ENCODE results near the gene GRK4.

GRK4 gene

DNA sequence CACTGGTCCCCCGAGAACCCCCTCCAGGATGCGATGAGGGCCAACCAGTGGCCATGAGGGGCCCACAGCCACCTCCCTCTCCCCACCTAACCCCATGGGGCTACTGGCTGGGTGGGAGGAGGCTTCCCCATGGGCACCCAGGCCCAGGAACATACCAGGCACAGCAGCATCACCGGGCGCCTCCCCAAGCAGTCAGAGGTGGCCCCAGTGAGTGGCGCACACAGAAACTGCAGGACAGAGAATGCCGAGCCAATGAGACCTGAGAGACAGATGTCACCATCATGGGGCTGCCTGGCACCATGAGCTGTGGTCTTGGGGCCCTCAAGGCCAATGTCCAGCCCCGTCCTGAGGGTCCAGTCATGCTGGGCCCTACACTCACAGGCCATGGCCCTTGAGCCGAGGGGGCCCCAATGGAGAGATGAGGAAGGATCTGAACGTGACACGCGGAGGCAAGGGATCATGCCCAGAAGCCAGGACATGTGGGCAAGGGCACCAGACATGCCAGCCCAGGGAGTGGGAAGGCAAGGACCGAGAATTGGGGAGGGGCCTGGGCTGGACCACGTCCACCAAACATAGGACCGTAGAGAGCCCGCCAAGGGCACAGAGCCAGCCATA, 30.3 kb upstream of the GRK4 start:
- Histone ChIP-seq H4K8ac (ENCODE audit: low read depth, low read length) (peak overlapping the region; percentile 50), H3K14ac (ENCODE audit: low read length) (peak overlapping the region; percentile 10), H3K9me3 (replicated peaks in 1 of 2; ENCODE audit: control insufficient read depth in 2 of 2, insufficient read depth in 1 of 2, low read depth in 1 of 2, low read length in 2 of 2) (no peaks in the 10 kb centered on the region), H2BK5ac (ENCODE audit: low read length) (peak overlapping the region; percentile 49), H2BK12ac (ENCODE audit: low read length) (no peak overlapping the region), H3K4me1 (ENCODE audit: control insufficient read depth in 2 of 2, insufficient read depth in 1 of 2, low read depth in 1 of 2, low read length in 2 of 2) (peaks cover 6 to 8% of the 10 kb centered on the region in 2 donors), H3K27ac (replicated peaks; ENCODE audit: low read length) (no peak overlapping the region), H3K4me2 (ENCODE audit: insufficient read depth, low read length, poor library complexity, severe bottlenecking) (peak overlapping the region; percentile 68), H3K9ac (ENCODE audit: low read depth, low read length, poor library complexity) (no peak overlapping the region), H3K4ac (ENCODE audit: low read length) (no peak overlapping the region), H4K91ac (ENCODE audit: low read depth, low read length, poor library complexity) (peak overlapping the region; percentile 86), H2BK15ac (ENCODE audit: low read length) (no peak overlapping the region), H2BK120ac (ENCODE audit: low read depth, low read length) (peak overlapping the region; percentile 16), H3K27me3 (ENCODE audit: control insufficient read depth in 3 of 3, insufficient read depth in 3 of 3, low read depth in 1 of 3, low read length in 3 of 3) (no peaks in the 10 kb centered on the region), H3K18ac (ENCODE audit: low read length) (no peak overlapping the region), H3K23ac (ENCODE audit: low read depth, low read length, poor library complexity) (peak overlapping the region; percentile 83), H3K36me3 (replicated peaks in 1 of 2; ENCODE audit: control insufficient read depth in 2 of 2, insufficient read depth in 2 of 2, low read length in 2 of 2) (peaks cover 35 to 74% of the 10 kb centered on the region in 2 donors), H2AFZ (ENCODE audit: low read length) (no peak overlapping the region), H3K79me1 (ENCODE audit: low read depth, low read length) (peaks cover 18% of the 10 kb centered on the region), H2AK5ac (ENCODE audit: low read depth, low read length) (peak overlapping the region; percentile 100), H3K4me3 (ENCODE audit: low read length in 2 of 2) (peak overlapping the region; percentile 43 to 96)
- DNase-seq (ENCODE audit: low spot score): no peak
- no CpG with 5 or more reads among the region's 15 CpGs for WGBS, 2 donors (ENCODE audit: extremely low coverage in 2 of 2, insufficient read length in 2 of 2, insufficient replicate concordance in 1 of 2)

DNA sequence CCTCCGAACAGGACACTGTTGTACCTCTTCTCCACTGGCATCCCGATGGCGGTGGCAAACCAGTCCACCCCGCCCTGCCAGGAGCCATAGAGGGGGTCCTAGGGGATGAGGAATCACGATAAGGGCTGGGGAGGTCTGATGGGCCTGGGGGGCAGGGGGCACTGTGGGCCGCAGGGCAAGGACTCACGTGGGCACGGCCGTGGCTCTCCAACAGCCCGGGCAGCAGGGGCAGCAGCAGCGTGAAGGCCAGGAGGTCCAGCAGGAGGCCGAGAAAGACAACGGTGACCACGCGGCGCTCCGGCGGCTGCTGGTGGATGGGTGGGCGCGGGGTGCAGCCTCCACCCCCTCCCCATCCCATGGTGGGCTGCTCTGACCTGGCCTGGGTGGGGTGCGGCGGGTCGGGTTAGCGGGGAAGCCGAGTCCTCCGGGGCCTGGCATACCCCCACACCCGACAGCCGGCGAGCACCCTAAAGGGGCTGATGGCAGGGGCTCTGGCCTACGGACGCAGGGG, 29.8 kb upstream of the GRK4 start:
- Histone ChIP-seq H3K4me3 (ENCODE audit: low read length in 2 of 2) (peak overlapping the region; percentile 81 to 96), H3K27ac (replicated peaks; ENCODE audit: low read length) (no peak overlapping the region), H3K4ac (ENCODE audit: low read length) (peak overlapping the region; percentile 92), H3K9me3 (replicated peaks in 1 of 2; ENCODE audit: control insufficient read depth in 2 of 2, insufficient read depth in 1 of 2, low read depth in 1 of 2, low read length in 2 of 2) (no peaks in the 10 kb centered on the region), H2BK5ac (ENCODE audit: low read length) (peak overlapping the region; percentile 49), H4K8ac (ENCODE audit: low read depth, low read length) (no peak overlapping the region), H2AK5ac (ENCODE audit: low read depth, low read length) (peak overlapping the region; percentile 100), H4K91ac (ENCODE audit: low read depth, low read length, poor library complexity) (no peak overlapping the region), H3K36me3 (replicated peaks in 1 of 2; ENCODE audit: control insufficient read depth in 2 of 2, insufficient read depth in 2 of 2, low read length in 2 of 2) (peaks cover 37 to 73% of the 10 kb centered on the region in 2 donors), H2BK120ac (ENCODE audit: low read depth, low read length) (peak overlapping the region; percentile 16), H3K18ac (ENCODE audit: low read length) (peak overlapping the region; percentile 89), H3K79me1 (ENCODE audit: low read depth, low read length) (peaks cover 18% of the 10 kb centered on the region), H2BK12ac (ENCODE audit: low read length) (peak overlapping the region; percentile 49), H3K23ac (ENCODE audit: low read depth, low read length, poor library complexity) (peak overlapping the region; percentile 83), H3K27me3 (ENCODE audit: control insufficient read depth in 3 of 3, insufficient read depth in 3 of 3, low read depth in 1 of 3, low read length in 3 of 3) (no peaks in the 10 kb centered on the region), H2BK15ac (ENCODE audit: low read length) (no peak overlapping the region), H3K9ac (ENCODE audit: low read depth, low read length, poor library complexity) (peak overlapping the region; percentile 87), H3K4me1 (ENCODE audit: control insufficient read depth in 2 of 2, insufficient read depth in 1 of 2, low read depth in 1 of 2, low read length in 2 of 2) (peaks cover 6 to 8% of the 10 kb centered on the region in 2 donors), H2AFZ (ENCODE audit: low read length) (peak overlapping the region; percentile 82), H3K14ac (ENCODE audit: low read length) (peak overlapping the region; percentile 10), H3K4me2 (ENCODE audit: insufficient read depth, low read length, poor library complexity, severe bottlenecking) (peak overlapping the region; percentile 68)
- no peak for DNase-seq (ENCODE audit: low spot score)
- no CpG with 5 or more reads among the region's 31 CpGs for WGBS, 2 donors (ENCODE audit: extremely low coverage in 2 of 2, insufficient read length in 2 of 2, insufficient replicate concordance in 1 of 2)

- peak overlapping the region; percentile 16 for H2BK120ac ChIP-seq (ENCODE audit: low read depth, low read length)
- H3K4ac ChIP-seq (ENCODE audit: low read length): peak overlapping the region; percentile 92
- H3K9ac ChIP-seq (ENCODE audit: low read depth, low read length, poor library complexity): peak overlapping the region; percentile 87
- H3K27ac ChIP-seq (replicated peaks; ENCODE audit: low read length): no peak overlapping the region
- H2BK15ac ChIP-seq (ENCODE audit: low read length): no peak overlapping the region
- peak overlapping the region; percentile 96 to 98 for H3K4me3 ChIP-seq (ENCODE audit: low read length in 2 of 2)
- WGBS, 2 donors (ENCODE audit: extremely low coverage in 2 of 2, insufficient read length in 2 of 2, insufficient replicate concordance in 1 of 2): no CpG with 5 or more reads among the region's 93 CpGs
- peaks cover 6 to 8% of the 10 kb centered on the region in 2 donors for H3K4me1 ChIP-seq (ENCODE audit: control insufficient read depth in 2 of 2, insufficient read depth in 1 of 2, low read depth in 1 of 2, low read length in 2 of 2)
- H3K14ac ChIP-seq (ENCODE audit: low read length): no peak overlapping the region
- peak overlapping the region; percentile 82 for H2AFZ ChIP-seq (ENCODE audit: low read length)
- peak overlapping the region; percentile 100 for H2AK5ac ChIP-seq (ENCODE audit: low read depth, low read length)
- H3K23ac ChIP-seq (ENCODE audit: low read depth, low read length, poor library complexity): peak overlapping the region; percentile 83
- H3K9me3 ChIP-seq (replicated peaks in 1 of 2; ENCODE audit: control insufficient read depth in 2 of 2, insufficient read depth in 1 of 2, low read depth in 1 of 2, low read length in 2 of 2): no peaks in the 10 kb centered on the region
- H4K91ac ChIP-seq (ENCODE audit: low read depth, low read length, poor library complexity): no peak overlapping the region
- peak overlapping the region; percentile 68 for H3K4me2 ChIP-seq (ENCODE audit: insufficient read depth, low read length, poor library complexity, severe bottlenecking)
- peak overlapping the region; percentile 49 for H2BK5ac ChIP-seq (ENCODE audit: low read length)
- peak overlapping the region; percentile 89 for H3K18ac ChIP-seq (ENCODE audit: low read length)
- peak overlapping the region; percentile 49 for H2BK12ac ChIP-seq (ENCODE audit: low read length)
- H3K27me3 ChIP-seq (ENCODE audit: control insufficient read depth in 3 of 3, insufficient read depth in 3 of 3, low read depth in 1 of 3, low read length in 3 of 3): no peaks in the 10 kb centered on the region
- H4K8ac ChIP-seq (ENCODE audit: low read depth, low read length): no peak overlapping the region
- H3K79me1 ChIP-seq (ENCODE audit: low read depth, low read length): peaks cover 18% of the 10 kb centered on the region
- DNase-seq (ENCODE audit: low spot score): no peak
- peaks cover 38 to 73% of the 10 kb centered on the region in 2 donors for H3K36me3 ChIP-seq (replicated peaks in 1 of 2; ENCODE audit: control insufficient read depth in 2 of 2, insufficient read depth in 2 of 2, low read length in 2 of 2)
Measured at GRCh38 chr4:2934077-2934812, 29.1 kb upstream of the GRK4 start.
